Loucy (cell line): ENCODE data around the gene PAK4.

Experiments
- H2AFZ ChIP-seq: fragments of 200-600 bp; sonication (generic); 2 replicates; pipeline ENCODE4 v1.6.0; 2016; ENCODE audit warnings: antibody characterized with exemption, mild to moderate bottlenecking, low read length, moderate library complexity
- H3F3A ChIP-seq: fragments of 200-600 bp; 2 replicates; pipeline ENCODE4 v1.6.0; 2016; ENCODE audit warnings: antibody characterized with exemption, low read depth, mild to moderate bottlenecking
- H3K27me3 ChIP-seq: fragments of 200-600 bp; sonication (generic); 2 replicates; pipeline ENCODE4 v1.6.1; 2014; ENCODE audit warnings: low read length, mild to moderate bottlenecking; ENCODE audit not compliant: insufficient read depth, poor library complexity, severe bottlenecking
- H3K36me3 ChIP-seq: fragments of 200-600 bp; sonication (generic); 2 replicates; pipeline ENCODE4 v1.6.1; 2016; ENCODE audit warnings: low read length; ENCODE audit not compliant: insufficient read depth
- H3K4me1 ChIP-seq: fragments of 200-600 bp; sonication (generic); 2 replicates; pipeline ENCODE4 v1.5.1; 2014; ENCODE audit warnings: low read length, mild to moderate bottlenecking; ENCODE audit not compliant: insufficient read depth, poor library complexity, severe bottlenecking
- H3K4me2 ChIP-seq: fragments of 200-600 bp; sonication (generic); 2 replicates; pipeline ENCODE4 v1.6.0; 2014; ENCODE audit warnings: antibody characterized with exemption, low read length, low read depth, mild to moderate bottlenecking; ENCODE audit not compliant: poor library complexity, severe bottlenecking
- H3K4me3 ChIP-seq: fragments of 200-600 bp; sonication (generic); 2 replicates; pipeline ENCODE4 v1.5.1; 2014; ENCODE audit warnings: low read length, mild to moderate bottlenecking, mixed read lengths; ENCODE audit not compliant: poor library complexity, severe bottlenecking
- H3K79me2 ChIP-seq: fragments of 200-600 bp; sonication (generic); 2 replicates; pipeline ENCODE4 v1.6.1; 2014; ENCODE audit warnings: low read length; ENCODE audit not compliant: insufficient read depth
- H3K9ac ChIP-seq: fragments of 200-600 bp; sonication (generic); 2 replicates; pipeline ENCODE4 v1.6.0; 2014; ENCODE audit warnings: mild to moderate bottlenecking, low read depth, low read length, moderate library complexity; ENCODE audit not compliant: poor library complexity, severe bottlenecking
- H3K9me2 ChIP-seq: fragments of 200-600 bp; sonication (generic); replicated peaks from 2 replicates; pipeline ENCODE4 v1.6.1; 2016; ENCODE audit warnings: low read depth, low read length, mixed read lengths
- H3K9me3 ChIP-seq: fragments of 200-600 bp; sonication (generic); 2 replicates; pipeline ENCODE4 v1.6.1; 2014; ENCODE audit warnings: mild to moderate bottlenecking, antibody characterized with exemption, low read length, low read depth; ENCODE audit not compliant: insufficient read depth
- H4K20me1 ChIP-seq: fragments of 200-600 bp; sonication (generic); 2 replicates; pipeline ENCODE4 v1.6.0; 2014; ENCODE audit warnings: antibody characterized with exemption, low read length, mild to moderate bottlenecking; ENCODE audit not compliant: insufficient read depth, poor library complexity, severe bottlenecking
- CTCF ChIP-seq: fragments of 200-600 bp; sonication (generic); conservative IDR thresholded peaks from 2 replicates; pipeline ENCODE4 v1.5.1; 2014; ENCODE audit warnings: mild to moderate bottlenecking, antibody characterized with exemption, low read length
- EZH2phosphoT487 ChIP-seq: fragments of 200-600 bp; IDR thresholded peaks from 2 replicates; pipeline ENCODE4 v1.6.1; 2018; ENCODE audit warnings: antibody characterized with exemption, mild to moderate bottlenecking, moderate library complexity, borderline replicate concordance

The PAK4 gene

GRCh38 chr19:39200066-39200802 lies 74.6 kb downstream of the PAK4 start:
- H4K20me1 ChIP-seq = no peaks in the 10 kb centered on the region
- H3K9me2 ChIP-seq = no peaks in the 10 kb centered on the region
- no peaks in the 10 kb centered on the region for H3K79me2 ChIP-seq
- no peaks in the 10 kb centered on the region for H3K27me3 ChIP-seq
- H3K4me2 ChIP-seq = no peak overlapping the region
- H3K4me1 ChIP-seq = peaks cover 3% of the 10 kb centered on the region
- H3K4me3 ChIP-seq = no peak overlapping the region
- no peak overlapping the region for H3K9ac ChIP-seq
- no peaks in the 10 kb centered on the region for H3F3A ChIP-seq
- H2AFZ ChIP-seq = no peak overlapping the region
- H3K9me3 ChIP-seq = no peaks in the 10 kb centered on the region
- no peaks in the 10 kb centered on the region for H3K36me3 ChIP-seq
- TF ChIP-seq CTCF (no peak), EZH2phosphoT487 (no peak)

GRCh38 chr19:39200803-39201115 lies 75.2 kb downstream of the PAK4 start:
- no peak for TF ChIP-seq CTCF
- TF ChIP-seq EZH2phosphoT487 = no peak
- Histone ChIP-seq H3K4me2 (no peak overlapping the region), H3K9me2 (no peaks in the 10 kb centered on the region), H3K79me2 (no peaks in the 10 kb centered on the region), H3K36me3 (no peaks in the 10 kb centered on the region), H3K9ac (no peak overlapping the region), H3F3A (no peaks in the 10 kb centered on the region), H3K27me3 (no peaks in the 10 kb centered on the region), H3K9me3 (no peaks in the 10 kb centered on the region), H3K4me1 (no peaks in the 10 kb centered on the region), H4K20me1 (no peaks in the 10 kb centered on the region), H2AFZ (no peak overlapping the region), H3K4me3 (no peak overlapping the region)

GRCh38 chr19:39202998-39203355 lies 77.4 kb downstream of the PAK4 start:
- Histone ChIP-seq H3K4me3 (no peak overlapping the region), H3K9me2 (no peaks in the 10 kb centered on the region), H3F3A (no peaks in the 10 kb centered on the region), H3K9ac (no peak overlapping the region), H3K4me2 (no peak overlapping the region), H3K36me3 (no peaks in the 10 kb centered on the region), H2AFZ (no peak overlapping the region), H3K9me3 (no peaks in the 10 kb centered on the region), H3K4me1 (no peaks in the 10 kb centered on the region), H3K79me2 (no peaks in the 10 kb centered on the region), H3K27me3 (no peaks in the 10 kb centered on the region), H4K20me1 (no peaks in the 10 kb centered on the region)
- TF ChIP-seq EZH2phosphoT487 = no peak
